ENCODE measurements around the gene GRB14. TPM values are rescaled to one million over a fixed set of nuclear protein-coding genes. Genes with fewer than 3 reads are reported as not detected.

Gene GRB14
- polyA plus RNA-seq, 1 of the 3 experiments (the other 2 are of a cell fraction), result 3.9 TPM

- TF ChIP-seq TEAD4 (IDR thresholded peaks at IDR 0.05; ENCODE audit: borderline replicate concordance, insufficient read depth), result no peak
Measured at GRCh38 chr2:164669291-164669690, 48.0 kb upstream of the GRB14 start (continued).

GRCh38 chr2:164667566-164667965, 46.3 kb upstream of the GRB14 start:
- POLR2A ChIA-PET, result no interaction called here
- CTCF ChIA-PET, result no interaction called here
- WGBS (ENCODE audit: low lambda C conversion rate), result 93% methylated on average over 2 of the region's 2 CpGs

GRCh38 chr2:164664070-164664469, 42.8 kb upstream of the GRB14 start:
- no peak overlapping the region for H3K9ac ChIP-seq
- H3K79me2 ChIP-seq (ENCODE audit: insufficient read depth), result no peaks in the 10 kb centered on the region
- H3K4me3 ChIP-seq (ENCODE audit: low read depth in 2 of 2, low read length in 1 of 2), result no peak overlapping the region
- no peaks in the 10 kb centered on the region for H3K36me3 ChIP-seq (replicated peaks in 1 of 2; ENCODE audit: control insufficient read depth in 1 of 2, insufficient read depth in 2 of 2, low read length in 1 of 2)
- H3K4me1 ChIP-seq (ENCODE audit: control insufficient read depth in 1 of 2, insufficient read depth in 2 of 2, low read depth in 1 of 2, low read length in 1 of 2), result no peaks in the 10 kb centered on the region; a peak in 1 of 4 replicates
- H3F3A ChIP-seq (replicated peaks; ENCODE audit: insufficient read depth), result no peaks in the 10 kb centered on the region
- no peaks in the 10 kb centered on the region for H3K27me3 ChIP-seq (ENCODE audit: insufficient read depth)
- H3K4me2 ChIP-seq, result no peak overlapping the region
- H4K20me1 ChIP-seq (ENCODE audit: insufficient read depth), result no peaks in the 10 kb centered on the region
- no peak overlapping the region for H2AFZ ChIP-seq (ENCODE audit: low read depth)
- CTCF ChIA-PET, result interaction anchor here (0.8 kb wide), 1 partner anchor 104 kb away, joined by 3 read pairs; no protein-coding TSS in a partner anchor
- DNase-seq, result no peak
- POLR2A ChIA-PET, result no interaction called here
- H3K27ac ChIP-seq (ENCODE audit: low read depth in 2 of 2, low read length in 1 of 2), result no peak overlapping the region
- no peaks in the 10 kb centered on the region for H3K9me3 ChIP-seq
- no peaks in the 10 kb centered on the region for H3K9me2 ChIP-seq
- TF ChIP-seq REST (IDR thresholded peaks at IDR 0.05; ENCODE audit: low read depth, low read length) (no peak), MAX (IDR thresholded peaks at IDR 0.05; ENCODE audit: low read depth) (no peak), CHD2 (IDR thresholded peaks at IDR 0.05; ENCODE audit: low read length, partially characterized antibody) (no peak), YY1 (IDR thresholded peaks at IDR 0.05; ENCODE audit: low read depth) (no peak), MXI1 (IDR thresholded peaks at IDR 0.05; ENCODE audit: low read depth, low read length) (no peak), ZBTB33 (IDR thresholded peaks at IDR 0.05; ENCODE audit: borderline replicate concordance, low read depth) (no peak), IRF3 (IDR thresholded peaks at IDR 0.05; ENCODE audit: low read depth, low read length) (no peak)

More at GRCh38 chr2:164667566-164667965, 46.3 kb upstream of the GRB14 start:
- Histone ChIP-seq H3K79me2 (ENCODE audit: insufficient read depth) (no peaks in the 10 kb centered on the region), H3K9ac (no peak overlapping the region), H3K4me3 (ENCODE audit: low read depth in 2 of 2, low read length in 1 of 2) (no peak overlapping the region), H3K4me2 (no peak overlapping the region), H3K36me3 (replicated peaks in 1 of 2; ENCODE audit: control insufficient read depth in 1 of 2, insufficient read depth in 2 of 2, low read length in 1 of 2) (no peaks in the 10 kb centered on the region), H2AFZ (ENCODE audit: low read depth) (no peak overlapping the region), H3K9me2 (no peaks in the 10 kb centered on the region), H3K9me3 (no peaks in the 10 kb centered on the region), H3K27ac (ENCODE audit: low read depth in 2 of 2, low read length in 1 of 2) (no peak overlapping the region), H3F3A (replicated peaks; ENCODE audit: insufficient read depth) (no peaks in the 10 kb centered on the region), H4K20me1 (ENCODE audit: insufficient read depth) (no peaks in the 10 kb centered on the region), H3K4me1 (ENCODE audit: control insufficient read depth in 1 of 2, insufficient read depth in 2 of 2, low read depth in 1 of 2, low read length in 1 of 2) (no peaks in the 10 kb centered on the region; a peak in 1 of 4 replicates), H3K27me3 (ENCODE audit: insufficient read depth) (no peaks in the 10 kb centered on the region)
- TF ChIP-seq FOSL2 (IDR thresholded peaks at IDR 0.05; ENCODE audit: borderline replicate concordance, low read depth), result no peak
- TF ChIP-seq MAX (IDR thresholded peaks at IDR 0.05; ENCODE audit: low read depth), result no peak
- no peak for TF ChIP-seq GABPA (IDR thresholded peaks at IDR 0.05; ENCODE audit: low read depth)
- no peak for TF ChIP-seq ZBTB33 (IDR thresholded peaks at IDR 0.05; ENCODE audit: borderline replicate concordance, low read depth)
- no peak for DNase-seq

Measured in SK-N-SH (cell line).